Nephron (organoid): Measurements from ENCODE around the gene CHM.

ENCODE experiments used
- H3K27ac Mint-ChIP-seq, 3 experiments: 2 replicates each; pipeline ENCODE4 v1.8.0; 2020; ENCODE audit warnings: mixed read lengths in 3 of 3, mild to moderate bottlenecking in 2 of 3, moderate library complexity in 1 of 3
- H3K27me3 Mint-ChIP-seq: 2 replicates; pipeline ENCODE4 v1.8.0; 2021; ENCODE audit warnings: low read depth, mild to moderate bottlenecking, moderate library complexity, mixed read lengths
- H3K36me3 Mint-ChIP-seq: 2 replicates; pipeline ENCODE4 v1.8.0; 2020; ENCODE audit warnings: low read depth, mixed read lengths
- H3K4me1 Mint-ChIP-seq: 2 replicates; pipeline ENCODE4 v1.8.0; 2020; ENCODE audit warnings: mixed read lengths
- H3K4me3 Mint-ChIP-seq, 3 experiments: 2 replicates each; pipeline ENCODE4 v1.8.0; 2020; ENCODE audit warnings: mild to moderate bottlenecking in 3 of 3, mixed read lengths in 3 of 3, moderate library complexity in 2 of 3
- H3K9me3 Mint-ChIP-seq: 2 replicates; pipeline ENCODE4 v1.8.0; 2020; ENCODE audit warnings: mixed read lengths
- CTCF ChIP-seq, 3 experiments: fragments of 200-600 bp; sonication (generic); IDR thresholded peaks; one replicate each; pipeline ENCODE4 v1.5.0; 2021; ENCODE audit warnings: antibody characterized with exemption in 3 of 3; ENCODE audit not compliant: unreplicated experiment in 3 of 3

The CHM gene

GRCh38 chrX:85815203-85815751 is 232.1 kb downstream of the CHM start:
- Mint-ChIP-seq H3K36me3 (no peaks in the 10 kb centered on the region), H3K4me3 (no peak overlapping the region), H3K9me3 (peaks cover 25% of the 10 kb centered on the region), H3K27me3 (no peaks in the 10 kb centered on the region), H3K4me1 (no peaks in the 10 kb centered on the region), H3K27ac (no peak overlapping the region)
- no peak for TF ChIP-seq CTCF (IDR thresholded peaks at IDR 0.05; ENCODE audit: unreplicated experiment in 3 of 3)
